PC-3 (cell line): ENCODE data around the gene MAGI2. TPM values are rescaled to one million over a fixed set of nuclear protein-coding genes. Genes with fewer than 3 reads are reported as not detected.

Source experiments
- ATAC-seq: fragments of 200-7000 bp; cut with Tn5 transposase; 2 replicates; pipeline ENCODE4 v1.9.1; 2020; ENCODE audit warnings: mild to moderate bottlenecking, moderate library complexity
- BruUV-seq: library from RNA; stranded (reverse); fragments of 400-500 nt; replicated peaks from 2 replicates; lab custom pipeline; 2021; lab: Mats Ljungman, UMichigan
- CTCF ChIA-PET: fragments of 300-600 bp; sonication (Branson Sonifier 250); formaldehyde crosslinking; loops from one replicate; lab custom pipeline; 2022; ENCODE audit warnings: antibody characterized with exemption; lab: Charles Lee
- POLR2A ChIA-PET: fragments of 300-600 bp; sonication (Branson Sonifier 250); formaldehyde crosslinking; loops from one replicate; lab custom pipeline; 2022; ENCODE audit warnings: antibody characterized with exemption; ENCODE audit not compliant: unreplicated experiment; lab: Charles Lee
- DNase-seq: peaks from one replicate; pipeline ENCODE4 v3.0.0-alpha.2; 2015
- H2AFZ ChIP-seq: fragments of 300-600 bp; sonication (generic); 2 replicates; pipeline ENCODE4 v1.6.0; 2016; ENCODE audit warnings: antibody characterized with exemption, low read length
- H3F3A ChIP-seq: fragments of 300-600 bp; sonication (generic); one replicate; pipeline ENCODE4 v1.6.0; 2017; ENCODE audit warnings: antibody characterized with exemption, low read length, control low read depth, mild to moderate bottlenecking; ENCODE audit not compliant: unreplicated experiment
- H3K27ac ChIP-seq: fragments of 300-600 bp; sonication (generic); 2 replicates; pipeline ENCODE4 v1.5.1; 2016; ENCODE audit warnings: mild to moderate bottlenecking, low read length
- H3K27me3 ChIP-seq: fragments of 300-600 bp; sonication (generic); 2 replicates; pipeline ENCODE4 v1.6.1; 2016; ENCODE audit warnings: low read length, mixed read lengths
- H3K36me3 ChIP-seq: fragments of 300-600 bp; sonication (generic); 2 replicates; pipeline ENCODE4 v1.6.1; 2016; ENCODE audit warnings: low read depth, mixed run types, low read length, mixed read lengths
- H3K4me1 ChIP-seq: fragments of 300-600 bp; sonication (generic); 2 replicates; pipeline ENCODE4 v1.5.1; 2016; ENCODE audit warnings: low read length; ENCODE audit not compliant: insufficient read depth
- H3K4me2 ChIP-seq: fragments of 300-600 bp; sonication (generic); 2 replicates; pipeline ENCODE4 v1.6.0; 2016; ENCODE audit warnings: low read length
- H3K4me3 ChIP-seq: fragments of 300-600 bp; sonication (generic); 2 replicates; pipeline ENCODE4 v1.5.1; 2016; ENCODE audit warnings: mild to moderate bottlenecking, low read length, mixed read lengths
- H3K79me2 ChIP-seq: fragments of 300-600 bp; sonication (generic); 2 replicates; pipeline ENCODE4 v1.6.1; 2017; ENCODE audit warnings: low read length, mixed read lengths
- H3K9ac ChIP-seq: fragments of 300-600 bp; sonication (generic); 2 replicates; pipeline ENCODE4 v1.6.0; 2016; ENCODE audit warnings: mild to moderate bottlenecking, low read length
- H3K9me2 ChIP-seq: fragments of 300-600 bp; sonication (generic); replicated peaks from 2 replicates; pipeline ENCODE4 v1.6.1; 2016; ENCODE audit warnings: mixed run types, low read length, mixed read lengths
- H3K9me3 ChIP-seq: fragments of 300-600 bp; sonication (generic); 2 replicates; pipeline ENCODE4 v1.6.1; 2016; ENCODE audit warnings: low read length, mixed read lengths
- H4K20me1 ChIP-seq: fragments of 300-600 bp; sonication (generic); 2 replicates; pipeline ENCODE4 v1.6.1; 2016; ENCODE audit warnings: low read length, mixed read lengths
- CTCF ChIP-seq: fragments of 300-600 bp; sonication (generic); conservative IDR thresholded peaks from 2 replicates; pipeline ENCODE4 v1.5.1; 2017; ENCODE audit warnings: antibody characterized with exemption, low read depth, mild to moderate bottlenecking, low read length
- EZH2 ChIP-seq: fragments of 300-600 bp; sonication (generic); IDR thresholded peaks from one replicate; pipeline ENCODE4 v1.6.1; 2017; ENCODE audit warnings: antibody characterized with exemption, mild to moderate bottlenecking, low read length; ENCODE audit not compliant: unreplicated experiment
- EZH2phosphoT487 ChIP-seq: fragments of 300-600 bp; sonication (generic); IDR thresholded peaks from 2 replicates; pipeline ENCODE4 v1.6.1; 2018; ENCODE audit warnings: mild to moderate bottlenecking, antibody characterized with exemption, low read length, borderline replicate concordance
- intact Hi-C: fragments of 100-400 bp; cut with micrococcal nuclease; formaldehyde crosslinking; loops from 2 replicates; pipeline ENCODE4 v1.9.0; 2023
- total RNA-seq: library from RNA; depleted of rRNA; stranded (reverse); fragments of >200 nt; gene quantifications from 2 replicates; pipeline ENCODE4 v1.2.3, GENCODE V29; 2014

Gene MAGI2
- total RNA-seq, 1 experiment from 2014 or later, result not detected

GRCh38 chr7:78487464-78487863, 966.0 kb downstream of the MAGI2 start:
- CTCF ChIA-PET, result no interaction called here

GRCh38 chr7:78479348-78479747, 974.1 kb downstream of the MAGI2 start:
- intact Hi-C loops, result no loop called here

More at GRCh38 chr7:78487464-78487863, 966.0 kb downstream of the MAGI2 start:
- Histone ChIP-seq H3K36me3 (no peaks in the 10 kb centered on the region), H3K27ac (no peak overlapping the region), H2AFZ (no peak overlapping the region), H3K4me1 (no peaks in the 10 kb centered on the region), H3K79me2 (no peaks in the 10 kb centered on the region), H3F3A (no peaks in the 10 kb centered on the region), H4K20me1 (no peaks in the 10 kb centered on the region), H3K9ac (no peak overlapping the region), H3K27me3 (peaks cover 83% of the 10 kb centered on the region), H3K9me2 (no peaks in the 10 kb centered on the region), H3K9me3 (no peaks in the 10 kb centered on the region), H3K4me2 (no peak overlapping the region), H3K4me3 (no peak overlapping the region)
- POLR2A ChIA-PET, result no interaction called here
- intact Hi-C loops, result no loop called here
- no TSS peak for BruUV-seq
- ATAC-seq (no peak), DNase-seq (no peak)
- TF ChIP-seq CTCF, result no peak
- no peak for TF ChIP-seq EZH2phosphoT487
- TF ChIP-seq EZH2, result no peak

More at GRCh38 chr7:78479348-78479747, 974.1 kb downstream of the MAGI2 start:
- POLR2A ChIA-PET, result no interaction called here
- H3K4me2 ChIP-seq, result no peak overlapping the region
- H3K4me1 ChIP-seq, result no peaks in the 10 kb centered on the region
- no peaks in the 10 kb centered on the region for H3K9me2 ChIP-seq
- H3F3A ChIP-seq, result no peaks in the 10 kb centered on the region
- TF ChIP-seq EZH2 (no peak), CTCF (no peak), EZH2phosphoT487 (no peak)
- H4K20me1 ChIP-seq, result no peaks in the 10 kb centered on the region
- ATAC-seq (no peak), DNase-seq (no peak)
- H3K9ac ChIP-seq, result no peak overlapping the region
- no peaks in the 10 kb centered on the region for H3K79me2 ChIP-seq
- no TSS peak for BruUV-seq
- peaks cover 39% of the 10 kb centered on the region for H3K27me3 ChIP-seq
- no peaks in the 10 kb centered on the region for H3K36me3 ChIP-seq
- CTCF ChIA-PET, result no interaction called here
- H3K27ac ChIP-seq, result no peak overlapping the region
- H3K9me3 ChIP-seq, result no peaks in the 10 kb centered on the region
- H3K4me3 ChIP-seq, result no peak overlapping the region
- H2AFZ ChIP-seq, result no peak overlapping the region
